Activated CD4-positive, CD25-positive, alpha-beta regulatory T cell treated with anti-CD3 and anti-CD28 coated beads, Interleukin-2, amount 50 U/mL, for 24 hours (primary cell): Measurements from ENCODE around the gene HOXA9.

Experiments used
- ATAC-seq, 2 donors: fragments of 150-1000 bp; cut with Tn5 transposase; one replicate each; pipeline ENCODE4 v1.10.0; 2021; ENCODE audit warnings: mild to moderate bottlenecking in 1 of 2, moderate library complexity in 1 of 2

The HOXA9 gene

GRCh38 chr7:27200761-27201579 lies 35.6 kb upstream of the HOXA9 start:
- ATAC-seq: no peak

DNA sequence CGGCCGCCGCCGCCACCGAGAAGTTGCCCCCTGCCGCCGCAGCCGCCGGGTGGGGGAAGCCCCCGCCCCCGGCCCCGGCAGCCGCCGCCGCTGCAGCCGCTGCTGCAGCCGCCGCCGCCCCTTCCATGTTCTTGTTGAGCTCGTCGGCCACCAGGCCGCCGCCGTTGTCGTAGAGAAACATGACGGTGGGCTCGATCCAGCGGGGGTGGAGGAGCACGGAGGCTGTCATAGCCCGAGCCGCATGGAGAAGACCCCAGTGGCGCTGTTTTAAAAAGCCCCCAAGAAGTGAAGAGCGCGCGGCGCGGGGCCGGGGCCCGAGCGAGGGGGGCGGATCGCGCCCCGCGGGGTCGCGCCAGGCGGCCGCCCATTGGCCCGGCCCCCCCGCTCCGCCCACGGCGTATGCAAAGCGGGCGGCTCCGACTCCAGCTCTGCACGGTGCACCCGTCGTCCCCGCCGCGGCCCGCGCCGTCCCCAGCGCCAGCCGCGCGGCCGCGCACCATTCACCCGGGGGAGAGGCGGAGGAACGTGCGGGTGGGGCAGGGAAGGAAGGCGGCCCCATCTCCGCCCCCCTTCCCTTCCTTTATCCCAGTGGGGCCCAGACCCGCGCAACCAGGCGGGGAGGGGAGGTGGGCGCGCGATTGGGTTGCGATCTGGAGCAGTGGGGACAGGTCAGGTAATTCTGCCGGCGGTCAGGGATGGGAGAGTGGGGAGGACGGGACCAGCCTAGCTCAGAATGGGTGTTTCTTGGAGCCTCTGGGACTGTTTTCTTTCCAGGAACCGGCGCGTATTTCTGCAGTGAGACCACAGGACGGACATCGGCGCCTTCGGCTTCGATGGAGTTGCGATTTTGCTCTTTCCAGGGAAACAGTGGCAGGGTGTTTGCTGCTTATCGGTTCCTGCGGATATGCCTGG lies 34.8 kb upstream of the HOXA9 start, which contains the start of gene HOXA13:
TSS of gene HOXA13 (minus strand) at position 243 of the 912 bp plus-strand sequence. CDS start at position 229, 14 bp downstream.
- peak; percentile 49 to 54 for ATAC-seq

- ATAC-seq: peak in 1 of 2 donors; percentile 17
Measured at GRCh38 chr7:27198871-27199801, 33.8 kb upstream of the HOXA9 start.

- ATAC-seq: no peak
Measured at GRCh38 chr7:27198138-27198841, 33.0 kb upstream of the HOXA9 start.

DNA sequence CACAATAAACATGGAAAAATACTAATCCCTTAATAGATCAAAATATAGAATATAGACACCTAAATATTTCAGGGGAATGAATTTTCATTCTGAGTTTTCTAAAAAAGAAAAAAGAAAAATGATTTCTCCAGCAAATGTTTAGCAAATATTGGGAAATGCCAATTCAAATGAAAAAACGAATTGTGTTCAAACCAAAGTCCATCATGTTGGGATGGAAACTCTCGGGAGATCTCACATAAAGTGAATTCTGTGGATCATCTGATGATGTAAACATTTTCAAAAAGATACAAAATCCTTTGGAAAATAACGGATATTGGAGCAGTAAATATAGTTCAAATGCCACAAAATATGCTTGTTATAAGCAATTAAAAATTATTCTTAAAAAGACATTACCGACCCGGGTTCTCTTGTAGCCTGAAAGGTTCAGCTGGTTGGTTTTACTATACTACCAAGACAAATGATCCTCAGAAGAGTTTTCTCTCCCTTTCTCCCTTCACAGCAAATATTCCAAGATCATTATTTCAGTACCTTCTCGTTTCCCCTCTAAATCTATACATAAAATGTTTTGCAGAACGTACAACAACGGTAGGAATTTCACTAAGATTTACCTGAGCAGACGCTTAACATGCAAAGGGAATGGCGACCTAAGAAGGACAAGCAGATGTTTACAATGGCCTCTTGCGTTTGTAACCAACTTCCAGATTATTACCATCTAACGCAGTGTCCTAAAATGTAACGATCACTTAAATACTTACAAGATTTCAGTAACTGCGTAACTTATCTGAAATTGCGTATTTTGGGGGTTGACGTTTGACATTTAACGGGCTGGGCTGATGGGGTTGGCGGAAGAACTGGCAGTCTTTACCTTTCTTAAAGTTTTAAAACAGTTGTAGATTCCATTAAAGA lies 32.1 kb upstream of the HOXA9 start:
- ATAC-seq: no peak

GRCh38 chr7:27196287-27196767 lies 31.0 kb upstream of the HOXA9 start:
- no peak for ATAC-seq

DNA sequence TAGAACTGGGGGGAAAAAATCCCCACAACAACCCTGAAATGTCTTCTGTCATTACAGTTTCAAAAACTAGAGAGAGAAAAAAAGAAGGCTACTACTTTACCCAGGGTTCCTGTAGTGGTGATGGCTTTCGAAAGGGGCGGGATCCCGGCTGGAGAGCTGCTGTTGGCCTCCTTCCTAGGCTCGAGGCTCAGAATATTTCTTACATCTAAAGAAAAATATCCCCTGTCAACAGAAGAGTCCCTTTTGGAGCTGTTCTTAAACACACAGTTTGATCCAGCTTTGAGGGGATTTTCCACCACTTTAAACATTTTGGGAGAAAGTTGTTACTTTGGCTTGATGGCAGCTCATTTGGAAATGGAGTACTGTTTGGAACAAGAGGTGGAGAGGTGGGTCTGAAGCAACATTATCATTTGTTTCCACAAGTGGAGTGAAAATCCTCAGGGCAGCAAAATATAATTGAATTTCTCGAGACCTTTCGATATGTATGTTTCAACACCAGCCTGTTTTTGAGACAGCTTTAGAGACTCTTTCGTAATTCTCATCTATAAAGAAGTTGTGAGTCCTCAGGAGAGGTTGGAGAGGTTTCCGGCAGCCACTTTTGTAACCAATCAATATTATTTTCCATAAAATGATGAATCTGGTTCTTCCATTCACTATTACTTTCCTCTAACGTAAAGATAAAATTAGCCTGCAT lies 29.5 kb upstream of the HOXA9 start:
- ATAC-seq: no peak

DNA sequence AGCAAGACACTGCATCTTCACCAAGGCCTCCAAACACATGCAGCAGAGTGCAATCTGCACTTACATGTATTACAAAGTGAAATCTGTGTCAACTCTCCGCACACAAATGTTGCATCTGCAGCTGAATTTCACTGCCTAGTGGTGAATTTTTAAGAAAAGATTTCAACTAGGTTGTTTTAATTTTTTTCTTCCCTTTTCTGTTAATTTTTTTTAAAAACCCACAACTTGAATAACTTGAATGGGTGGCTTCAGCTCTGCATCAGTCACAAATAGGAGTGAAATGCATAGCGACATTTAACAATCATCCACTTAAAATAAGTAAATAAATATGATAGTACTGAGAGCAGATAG lies 28.6 kb upstream of the HOXA9 start:
- no peak for ATAC-seq

DNA sequence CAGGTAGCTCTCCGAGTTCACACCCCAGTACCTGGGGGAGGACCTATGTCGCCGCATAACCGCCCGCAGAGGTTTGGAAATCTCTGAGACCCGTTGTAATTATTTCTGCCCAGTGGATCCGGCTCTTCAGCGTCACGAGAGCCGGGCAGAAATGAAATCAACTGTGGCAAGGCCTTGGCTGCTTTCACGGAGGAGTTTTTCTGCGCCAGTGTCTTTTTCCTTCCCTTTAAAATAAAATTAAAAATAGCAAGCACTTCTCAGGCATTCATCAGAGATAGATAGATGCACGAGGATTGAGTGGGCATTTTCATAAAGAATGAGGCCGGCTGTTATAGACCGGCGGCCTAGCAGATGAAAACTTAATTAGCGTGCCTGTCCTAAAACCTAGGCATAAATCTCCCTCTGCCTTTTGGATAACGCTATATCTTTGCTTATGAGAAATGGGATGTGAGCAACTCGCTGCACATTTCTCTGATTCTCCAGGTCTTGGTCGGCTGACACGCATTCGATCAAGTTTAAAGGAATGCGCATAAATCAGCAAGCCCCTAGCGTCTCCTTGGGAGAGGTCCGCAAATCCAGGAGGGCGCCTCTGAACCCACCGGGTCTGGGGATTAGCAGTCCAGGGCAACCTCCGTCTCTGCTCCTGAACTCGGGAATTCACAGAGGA lies 28.1 kb upstream of the HOXA9 start:
- no peak for ATAC-seq

DNA sequence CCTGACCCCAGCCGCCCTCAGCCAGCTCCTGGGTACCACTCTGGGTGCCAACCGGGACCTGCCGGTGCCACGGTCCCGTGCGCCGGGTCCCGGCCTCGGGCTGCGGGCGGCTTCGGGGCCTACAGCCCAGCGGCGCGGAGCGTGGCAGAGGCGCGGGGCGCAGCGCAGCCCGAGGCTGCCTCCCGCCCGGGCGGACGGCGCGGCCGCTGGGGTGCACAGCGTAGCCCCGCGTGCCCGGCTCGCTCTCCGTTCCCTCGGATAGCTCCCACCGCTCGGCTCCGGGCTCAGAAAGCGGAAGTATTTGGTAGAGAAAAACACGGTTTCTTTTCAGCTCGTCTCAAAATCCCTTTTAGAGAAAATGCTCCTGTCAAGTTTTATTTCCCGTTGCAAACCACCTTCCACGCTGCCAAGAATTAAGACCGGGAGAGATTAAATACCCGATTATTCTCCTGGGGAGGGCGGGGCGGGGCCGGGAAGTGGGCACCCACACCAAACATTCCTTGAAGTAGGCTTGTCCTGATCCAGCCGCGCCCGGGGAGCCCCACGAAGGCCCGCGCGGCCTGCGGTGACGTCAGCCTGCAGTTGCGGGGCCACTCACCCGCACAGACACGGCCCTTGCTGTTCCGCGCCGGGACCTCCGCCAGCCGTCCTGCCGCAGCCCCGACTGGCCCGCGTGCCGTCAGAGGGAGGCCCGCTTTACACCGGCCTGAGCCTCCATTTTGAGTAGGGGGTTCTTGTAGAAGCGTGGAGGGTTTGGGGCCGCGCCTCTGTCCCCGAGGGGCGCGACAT lies 27.4 kb upstream of the HOXA9 start:
- peak; percentile 36 to 57 for ATAC-seq

- ATAC-seq: no peak
Measured at GRCh38 chr7:27191833-27192545, 26.7 kb upstream of the HOXA9 start.

DNA sequence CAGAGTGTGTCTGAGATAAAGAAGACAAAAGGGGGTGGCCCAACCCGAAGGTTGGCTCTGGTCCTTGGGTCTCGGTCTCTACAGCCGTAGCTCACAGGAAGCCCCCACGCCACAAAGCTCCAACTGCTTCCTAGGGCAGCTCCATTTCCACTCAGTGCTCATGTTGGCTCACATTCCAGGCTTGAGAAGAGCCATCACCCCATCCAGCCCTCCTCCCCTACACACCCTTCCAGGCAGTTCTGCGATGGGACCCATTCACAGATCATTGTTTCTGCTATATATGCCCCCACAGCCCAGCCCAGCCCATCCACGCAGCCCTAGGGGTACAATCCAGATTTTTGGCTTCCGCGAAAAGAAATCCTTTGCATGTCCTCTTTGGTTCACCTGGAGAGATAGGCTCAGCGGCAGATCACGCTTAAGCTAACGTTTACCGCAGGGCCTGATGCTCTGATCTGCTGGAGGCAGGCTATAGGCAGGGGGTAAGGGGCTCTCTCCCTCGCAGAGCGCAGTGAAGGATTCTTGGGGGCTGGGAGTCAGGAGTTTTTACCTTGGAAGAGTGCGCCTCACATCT lies 25.9 kb upstream of the HOXA9 start:
- no peak for ATAC-seq

DNA sequence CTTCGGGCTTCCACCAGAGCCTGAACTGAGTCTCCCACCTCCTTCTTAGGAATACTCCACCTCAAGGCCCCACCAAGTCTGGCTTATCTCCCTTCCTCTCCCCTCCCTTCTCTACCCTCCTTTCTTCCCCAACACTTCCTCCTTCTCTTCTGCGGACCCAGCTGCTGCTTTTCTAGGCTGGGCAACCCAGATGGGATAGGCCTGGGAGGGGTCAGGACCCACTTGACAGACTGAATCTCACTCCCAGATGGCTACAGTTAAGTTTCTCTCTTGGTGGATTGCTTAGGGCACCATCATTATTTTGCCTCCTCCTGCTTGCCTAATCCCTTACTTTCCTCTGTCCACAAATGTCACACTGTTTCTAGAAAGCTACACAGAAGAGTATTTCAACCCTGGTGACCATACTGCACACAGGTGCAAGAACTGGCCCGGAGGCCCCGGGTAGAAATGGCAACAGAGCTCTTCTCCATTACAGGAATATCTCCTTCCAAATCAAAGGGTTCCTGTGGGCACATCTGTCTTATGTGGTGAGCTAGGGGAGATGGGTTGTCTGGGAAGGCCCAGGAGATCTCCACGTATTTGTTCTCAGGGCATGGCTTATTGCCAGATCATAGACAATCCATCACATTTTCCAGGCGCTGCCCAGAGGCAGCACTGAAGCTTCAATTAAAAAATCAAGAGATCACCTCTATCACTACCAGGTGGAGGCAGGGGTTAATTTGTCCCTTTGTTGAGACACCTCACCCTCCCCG lies 24.8 kb upstream of the HOXA9 start:
- ATAC-seq: no peak

- no peak for ATAC-seq
Measured at GRCh38 chr7:27189295-27189996, 24.1 kb upstream of the HOXA9 start.

DNA sequence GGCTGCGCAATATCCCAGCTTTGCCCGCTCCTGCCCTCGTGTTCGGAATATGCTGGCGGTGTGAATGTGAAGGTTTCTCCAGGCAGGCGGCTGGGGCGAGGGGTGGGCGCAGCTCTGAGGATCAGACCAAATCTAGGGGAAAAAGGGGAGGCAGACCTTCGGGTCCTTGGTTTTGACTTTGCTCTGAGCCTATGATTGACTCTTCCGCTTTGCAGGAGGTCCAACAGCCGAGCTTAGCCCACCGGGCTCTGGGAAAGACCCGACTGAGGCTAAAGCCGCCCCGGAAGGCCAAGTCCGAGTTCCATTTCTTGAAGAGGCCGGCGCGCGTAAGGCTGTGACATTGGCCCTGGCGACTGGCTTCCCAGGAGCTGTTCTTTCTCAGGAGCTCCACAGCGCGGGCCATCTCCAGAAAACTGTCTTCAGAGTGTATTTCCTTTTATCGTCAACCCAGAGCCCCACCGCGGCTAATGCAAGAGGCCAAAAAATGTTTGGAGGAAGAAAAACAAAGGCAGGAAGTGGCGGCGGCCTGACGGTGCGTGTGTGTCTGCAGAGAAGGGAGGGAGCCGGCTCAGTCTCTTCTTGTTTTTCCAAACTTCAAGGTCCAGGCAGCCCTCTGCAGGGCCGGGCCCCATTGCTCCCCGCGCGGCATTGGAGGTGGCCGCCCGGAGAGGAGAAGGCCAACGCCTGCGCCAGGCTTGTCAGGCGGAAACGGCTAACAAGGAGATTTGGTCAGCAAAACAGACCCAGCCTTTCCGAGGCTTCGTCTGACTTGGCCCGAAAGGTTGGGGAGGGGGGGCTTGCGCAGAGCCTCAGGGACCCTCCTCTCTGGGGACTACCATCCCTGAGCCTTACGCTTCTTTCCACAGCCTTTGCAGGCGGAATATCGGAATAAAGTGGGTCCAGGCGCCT lies 23.3 kb upstream of the HOXA9 start:
- no peak for ATAC-seq
